WTC11 (cell line): ENCODE data around the gene BACE1-AS. TPM values are rescaled to one million over a fixed set of nuclear protein-coding genes. Genes with fewer than 3 reads are reported as not detected.

Experiments used
- ATAC-seq: fragments of 200-7000 bp; cut with Tn5 transposase; 2 replicates; pipeline ENCODE4 v1.10.0; 2021; ENCODE audit warnings: mild to moderate bottlenecking, moderate library complexity
- CTCF ChIA-PET: fragments of 300-600 bp; sonication (Branson Sonifier 250); formaldehyde crosslinking; loops from one replicate; lab custom pipeline; 2021; ENCODE audit warnings: antibody characterized with exemption; lab: Charles Lee
- POLR2A ChIA-PET: fragments of 350-600 bp; sonication (Branson Sonifier 250); formaldehyde crosslinking; loops from one replicate; lab custom pipeline; 2021; ENCODE audit warnings: antibody characterized with exemption; lab: Charles Lee
- DNase-seq: peaks from one replicate; pipeline ENCODE4 v3.0.0; 2021; ENCODE audit warnings: low spot score
- H3K27ac Mint-ChIP-seq: 2 replicates; pipeline ENCODE4 v1.8.0; 2021; ENCODE audit warnings: mixed read lengths
- H3K27me3 Mint-ChIP-seq: 2 replicates; pipeline ENCODE4 v1.8.0; 2021; ENCODE audit warnings: low read depth, mild to moderate bottlenecking, moderate library complexity, mixed read lengths
- H3K36me3 Mint-ChIP-seq: 2 replicates; pipeline ENCODE4 v1.8.0; 2021; ENCODE audit warnings: mixed read lengths
- H3K4me1 Mint-ChIP-seq: 2 replicates; pipeline ENCODE4 v1.8.0; 2022; ENCODE audit warnings: mixed read lengths
- H3K4me3 Mint-ChIP-seq: 2 replicates; pipeline ENCODE4 v1.8.0; 2021; ENCODE audit warnings: mild to moderate bottlenecking, moderate library complexity, mixed read lengths
- H3K9me3 Mint-ChIP-seq: 2 replicates; pipeline ENCODE4 v1.8.0; 2021; ENCODE audit warnings: mixed read lengths
- ARID4B ChIP-seq: sonication (generic); formaldehyde crosslinking; IDR thresholded peaks from 2 replicates; pipeline ENCODE4 v1.8.0; 2023; ENCODE audit warnings: missing genetic modification reagents, mild to moderate bottlenecking, borderline replicate concordance
- ATF1 ChIP-seq: sonication (generic); formaldehyde crosslinking; IDR thresholded peaks from 2 replicates; pipeline ENCODE4 v1.8.1; 2023; ENCODE audit warnings: mild to moderate bottlenecking, moderate library complexity, missing genetic modification reagents
- ATF3 ChIP-seq: sonication (generic); formaldehyde crosslinking; conservative IDR thresholded peaks from 2 replicates; pipeline ENCODE4 v1.8.1; 2022; ENCODE audit warnings: mild to moderate bottlenecking, missing genetic modification reagents
- CREM ChIP-seq: sonication (generic); formaldehyde crosslinking; IDR thresholded peaks from 2 replicates; pipeline ENCODE4 v1.8.1; 2022; ENCODE audit warnings: mild to moderate bottlenecking, missing genetic modification reagents, moderate library complexity
- ELF4 ChIP-seq: sonication (generic); formaldehyde crosslinking; IDR thresholded peaks from 2 replicates; pipeline ENCODE4 v1.8.1; 2022; ENCODE audit warnings: low read depth, mild to moderate bottlenecking, moderate library complexity, missing genetic modification reagents
- FOXJ3 ChIP-seq: sonication (generic); formaldehyde crosslinking; IDR thresholded peaks from 2 replicates; pipeline ENCODE4 v1.9.0; 2021; ENCODE audit warnings: missing genetic modification reagents, mild to moderate bottlenecking, borderline replicate concordance
- FOXK1 ChIP-seq: sonication (generic); formaldehyde crosslinking; IDR thresholded peaks from 2 replicates; pipeline ENCODE4 v1.8.0; 2022; ENCODE audit warnings: mild to moderate bottlenecking, moderate library complexity, missing genetic modification reagents
- HMGXB4 ChIP-seq: sonication (generic); formaldehyde crosslinking; IDR thresholded peaks from 2 replicates; pipeline ENCODE4 v1.8.1; 2023; ENCODE audit warnings: mild to moderate bottlenecking, moderate library complexity, missing genetic modification reagents
- MAX ChIP-seq: sonication (generic); formaldehyde crosslinking; IDR thresholded peaks from 2 replicates; pipeline ENCODE4 v1.8.0; 2022; ENCODE audit warnings: mild to moderate bottlenecking, missing genetic modification reagents
- PREB ChIP-seq: sonication (generic); formaldehyde crosslinking; IDR thresholded peaks from 2 replicates; pipeline ENCODE4 v1.8.1; 2022; ENCODE audit warnings: mild to moderate bottlenecking, missing genetic modification reagents, moderate library complexity, borderline replicate concordance
- PRRX2 ChIP-seq: fragments of 250-450 bp; sonication (Bioruptor Pico); IDR thresholded peaks from 2 replicates; pipeline ENCODE4 v1.8.0; 2021; ENCODE audit warnings: mild to moderate bottlenecking
- RELA ChIP-seq: sonication (generic); formaldehyde crosslinking; IDR thresholded peaks from 2 replicates; pipeline ENCODE4 v1.8.1; 2022; ENCODE audit warnings: missing genetic modification reagents, mild to moderate bottlenecking, borderline replicate concordance
- SMAD4 ChIP-seq: sonication (generic); formaldehyde crosslinking; IDR thresholded peaks from 2 replicates; pipeline ENCODE4 v1.8.0; 2022; ENCODE audit warnings: mild to moderate bottlenecking, missing genetic modification reagents
- USF2 ChIP-seq: sonication (generic); formaldehyde crosslinking; IDR thresholded peaks from 2 replicates; pipeline ENCODE4 v1.8.1; 2023; ENCODE audit warnings: mild to moderate bottlenecking, missing genetic modification reagents, moderate library complexity
- ZNF317 ChIP-seq: sonication (generic); formaldehyde crosslinking; IDR thresholded peaks from 2 replicates; pipeline ENCODE4 v1.8.1; 2023; ENCODE audit warnings: low read depth, mild to moderate bottlenecking, moderate library complexity, missing genetic modification reagents, borderline replicate concordance
- ZSCAN18 ChIP-seq: fragments of 250-450 bp; sonication (Bioruptor Pico); IDR thresholded peaks from 2 replicates; pipeline ENCODE4 v2.1.2; 2022; ENCODE audit warnings: mild to moderate bottlenecking, moderate library complexity
- total RNA-seq: library from RNA; stranded (reverse); gene quantifications from 3 replicates; pipeline ENCODE4 v1.2.3, GENCODE V29; 2021
- TF ChIP-seq, protein P1 (sequence below): sonication (generic); formaldehyde crosslinking; IDR thresholded peaks from 2 replicates; pipeline ENCODE4 v1.8.0; 2022; ENCODE audit warnings: missing genetic modification reagents
- TF ChIP-seq, protein P2 (sequence below): sonication (generic); formaldehyde crosslinking; IDR thresholded peaks from 2 replicates; pipeline ENCODE4 v1.8.1; 2022; ENCODE audit warnings: low read depth, mild to moderate bottlenecking, moderate library complexity, missing genetic modification reagents, borderline replicate concordance

Gene BACE1-AS
- total RNA-seq, 1 experiment from 2014 or later = 13.8 TPM

DNA sequence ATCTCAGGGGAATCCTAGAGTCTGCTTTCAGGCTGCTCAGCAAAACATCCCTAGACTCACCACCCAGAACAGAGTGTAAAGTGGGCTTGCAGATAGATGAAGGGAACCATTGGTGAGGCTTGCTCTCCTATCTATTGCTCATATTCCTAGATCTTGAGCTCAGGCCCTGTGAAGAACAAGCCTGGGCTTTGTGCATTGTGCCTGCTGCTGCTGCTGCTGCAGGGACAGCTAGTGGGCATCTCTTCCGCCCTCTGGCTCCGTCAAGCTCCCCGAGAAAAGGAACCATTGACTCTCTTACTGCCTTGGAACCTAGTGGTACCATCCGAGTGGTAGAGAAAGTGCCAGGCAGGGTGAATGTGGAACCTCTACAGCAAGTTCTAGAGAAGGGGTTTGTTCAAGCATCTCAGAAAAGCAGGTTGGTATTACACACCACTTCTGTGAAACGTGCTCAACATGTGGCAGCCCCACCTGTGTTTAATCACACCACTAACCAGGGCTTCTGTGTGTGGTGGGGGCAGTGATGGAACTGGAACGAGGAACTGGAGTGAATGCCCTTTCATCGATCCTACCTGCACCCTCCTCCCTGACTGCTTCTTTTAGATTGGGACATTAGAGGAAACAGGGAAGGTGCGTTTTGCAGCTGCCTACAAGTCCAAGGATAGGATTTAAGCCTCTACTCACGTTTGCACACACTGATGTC, 4.4 kb downstream of the BACE1-AS start (continued):
- TF ChIP-seq HMGXB4 (no peak), ATF1 (CRISPR knock-in tag) (no peak), MAX (no peak), USF2 (CRISPR knock-in tag) (no peak), PREB (CRISPR knock-in tag) (no peak), FOXJ3 (no peak), CREM (CRISPR knock-in tag) (no peak)
- TF ChIP-seq, protein P1, sequence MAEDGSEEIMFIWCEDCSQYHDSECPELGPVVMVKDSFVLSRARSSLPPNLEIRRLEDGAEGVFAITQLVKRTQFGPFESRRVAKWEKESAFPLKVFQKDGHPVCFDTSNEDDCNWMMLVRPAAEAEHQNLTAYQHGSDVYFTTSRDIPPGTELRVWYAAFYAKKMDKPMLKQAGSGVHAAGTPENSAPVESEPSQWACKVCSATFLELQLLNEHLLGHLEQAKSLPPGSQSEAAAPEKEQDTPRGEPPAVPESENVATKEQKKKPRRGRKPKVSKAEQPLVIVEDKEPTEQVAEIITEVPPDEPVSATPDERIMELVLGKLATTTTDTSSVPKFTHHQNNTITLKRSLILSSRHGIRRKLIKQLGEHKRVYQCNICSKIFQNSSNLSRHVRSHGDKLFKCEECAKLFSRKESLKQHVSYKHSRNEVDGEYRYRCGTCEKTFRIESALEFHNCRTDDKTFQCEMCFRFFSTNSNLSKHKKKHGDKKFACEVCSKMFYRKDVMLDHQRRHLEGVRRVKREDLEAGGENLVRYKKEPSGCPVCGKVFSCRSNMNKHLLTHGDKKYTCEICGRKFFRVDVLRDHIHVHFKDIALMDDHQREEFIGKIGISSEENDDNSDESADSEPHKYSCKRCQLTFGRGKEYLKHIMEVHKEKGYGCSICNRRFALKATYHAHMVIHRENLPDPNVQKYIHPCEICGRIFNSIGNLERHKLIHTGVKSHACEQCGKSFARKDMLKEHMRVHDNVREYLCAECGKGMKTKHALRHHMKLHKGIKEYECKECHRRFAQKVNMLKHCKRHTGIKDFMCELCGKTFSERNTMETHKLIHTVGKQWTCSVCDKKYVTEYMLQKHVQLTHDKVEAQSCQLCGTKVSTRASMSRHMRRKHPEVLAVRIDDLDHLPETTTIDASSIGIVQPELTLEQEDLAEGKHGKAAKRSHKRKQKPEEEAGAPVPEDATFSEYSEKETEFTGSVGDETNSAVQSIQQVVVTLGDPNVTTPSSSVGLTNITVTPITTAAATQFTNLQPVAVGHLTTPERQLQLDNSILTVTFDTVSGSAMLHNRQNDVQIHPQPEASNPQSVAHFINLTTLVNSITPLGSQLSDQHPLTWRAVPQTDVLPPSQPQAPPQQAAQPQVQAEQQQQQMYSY (CRISPR knock-in tag) = no peak

DNA sequence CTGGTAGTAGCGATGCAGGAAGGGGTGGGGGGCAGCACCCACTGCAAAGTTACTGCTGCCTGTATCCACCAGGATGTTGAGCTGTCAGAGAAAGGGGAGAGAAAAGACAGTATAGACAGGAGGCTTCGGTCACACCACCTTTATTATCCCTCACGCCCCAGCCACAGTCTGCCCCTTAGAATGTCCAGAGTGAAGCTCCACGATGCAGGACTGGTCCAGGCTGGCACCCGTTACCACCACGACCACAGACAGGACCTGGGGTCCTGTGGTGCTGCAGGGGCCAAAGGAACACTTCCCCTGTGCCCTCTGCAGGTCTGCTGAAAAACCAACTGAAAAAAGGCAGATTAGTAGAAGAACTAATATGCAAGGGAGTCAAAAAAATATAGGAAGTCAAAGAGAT, 5.7 kb downstream of the BACE1-AS start:
- Mint-ChIP-seq H3K27ac (no peak overlapping the region), H3K27me3 (no peaks in the 10 kb centered on the region; the same call in 1 of the 2 replicates), H3K36me3 (no peaks in the 10 kb centered on the region), H3K9me3 (no peaks in the 10 kb centered on the region), H3K4me3 (no peak overlapping the region), H3K4me1 (peaks cover 19% of the 10 kb centered on the region)
- POLR2A ChIA-PET = no interaction called here
- CTCF ChIA-PET = interaction anchor here (0.6 to 1.0 kb wide), 2 partner anchors 29 to 129 kb away, joined by 3 to 5 read pairs; no protein-coding TSS in a partner anchor
- ATAC-seq (no peak), DNase-seq (no peak)
- TF ChIP-seq PRRX2 (no peak), ARID4B (CRISPR knock-in tag) (no peak), RELA (no peak), CREM (CRISPR knock-in tag) (no peak), ELF4 (CRISPR knock-in tag) (no peak), FOXK1 (CRISPR knock-in tag) (no peak), SMAD4 (CRISPR knock-in tag) (no peak), ZNF317 (CRISPR knock-in tag) (no peak), ATF3 (CRISPR knock-in tag) (no peak), ZSCAN18 (CRISPR knock-in tag) (no peak)
- TF ChIP-seq, protein P2, sequence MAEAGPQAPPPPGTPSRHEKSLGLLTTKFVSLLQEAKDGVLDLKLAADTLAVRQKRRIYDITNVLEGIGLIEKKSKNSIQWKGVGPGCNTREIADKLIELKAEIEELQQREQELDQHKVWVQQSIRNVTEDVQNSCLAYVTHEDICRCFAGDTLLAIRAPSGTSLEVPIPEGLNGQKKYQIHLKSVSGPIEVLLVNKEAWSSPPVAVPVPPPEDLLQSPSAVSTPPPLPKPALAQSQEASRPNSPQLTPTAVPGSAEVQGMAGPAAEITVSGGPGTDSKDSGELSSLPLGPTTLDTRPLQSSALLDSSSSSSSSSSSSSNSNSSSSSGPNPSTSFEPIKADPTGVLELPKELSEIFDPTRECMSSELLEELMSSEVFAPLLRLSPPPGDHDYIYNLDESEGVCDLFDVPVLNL = no peak
